Epidermal melanocyte (primary cell): ENCODE measurements around the gene KCNE4.

Source experiments
- DNase-seq: peaks from one replicate; pipeline ENCODE4 v3.0.0; 2011; ENCODE audit warnings: low spot score; ENCODE audit not compliant: insufficient read length

The KCNE4 gene

GRCh38 chr2:223051693-223052289 is at the start of gene KCNE4:
KCNE4 (plus strand) TSS chr2:223052190; CDS start chr2:223052831, 641 bp downstream.
- peak; percentile 69 for DNase-seq

- DNase-seq = no peak
Observed at GRCh38 chr2:223003191-223003590, 48.8 kb upstream of the KCNE4 start.

GRCh38 chr2:223005496-223005895 is 46.5 kb upstream of the KCNE4 start:
- no peak for DNase-seq

- no peak for DNase-seq
Observed at GRCh38 chr2:223007531-223007930, 44.5 kb upstream of the KCNE4 start.

- peak; percentile 59 for DNase-seq
Observed at GRCh38 chr2:223008162-223008561, 43.8 kb upstream of the KCNE4 start.

- no peak for DNase-seq
Observed at GRCh38 chr2:223008956-223009355, 43.0 kb upstream of the KCNE4 start.

- no peak for DNase-seq
Observed at GRCh38 chr2:223010641-223011040, 41.3 kb upstream of the KCNE4 start.

GRCh38 chr2:223012291-223012690 is 39.7 kb upstream of the KCNE4 start:
- DNase-seq = no peak

GRCh38 chr2:223019390-223019930 is 32.5 kb upstream of the KCNE4 start:
- no peak for DNase-seq

- DNase-seq = no peak
Observed at GRCh38 chr2:223019987-223020717, 31.8 kb upstream of the KCNE4 start.

- no peak for DNase-seq
Observed at GRCh38 chr2:223020971-223021675, 30.9 kb upstream of the KCNE4 start.

GRCh38 chr2:223026357-223027110 is 25.5 kb upstream of the KCNE4 start:
- DNase-seq = no peak

GRCh38 chr2:223027442-223027841 is 24.5 kb upstream of the KCNE4 start:
- no peak for DNase-seq

GRCh38 chr2:223029287-223029686 is 22.7 kb upstream of the KCNE4 start:
- no peak for DNase-seq

GRCh38 chr2:223032187-223033142 is 19.5 kb upstream of the KCNE4 start:
- DNase-seq = no peak

- DNase-seq = no peak
Observed at GRCh38 chr2:223034221-223034975, 17.6 kb upstream of the KCNE4 start.

GRCh38 chr2:223036790-223037444 is 15.1 kb upstream of the KCNE4 start:
- no peak for DNase-seq

- no peak for DNase-seq
Observed at GRCh38 chr2:223037445-223037800, 14.6 kb upstream of the KCNE4 start.

- DNase-seq = no peak
Observed at GRCh38 chr2:223039618-223040017, 12.4 kb upstream of the KCNE4 start.
